NCI-H526 (cell line): ENCODE results near the gene TGFBR2.

Experiments
- DNase-seq, 2 experiments: peaks; one replicate each; lab custom pipeline; 2025; lab: John Stamatoyannopoulos, UW

TGFBR2 gene

GRCh38 chr3:30658328-30659052 lies 52.1 kb downstream of the TGFBR2 start:
- DNase-seq: no peak

- no peak for DNase-seq
These were observed 53.1 kb downstream of the TGFBR2 start for GRCh38 chr3:30659270-30660130.

- no peak for DNase-seq
These were observed 53.7 kb downstream of the TGFBR2 start for GRCh38 chr3:30660136-30660535.

- DNase-seq: no peak
These were observed 54.3 kb downstream of the TGFBR2 start for GRCh38 chr3:30660656-30661055.

- DNase-seq: no peak
These were observed 54.9 kb downstream of the TGFBR2 start for GRCh38 chr3:30661098-30661873.

- no peak for DNase-seq
These were observed 56.4 kb downstream of the TGFBR2 start for GRCh38 chr3:30662836-30663235.

- DNase-seq: no peak
These were observed 57.3 kb downstream of the TGFBR2 start for GRCh38 chr3:30663533-30664241.

GRCh38 chr3:30664459-30664858 lies 58.1 kb downstream of the TGFBR2 start:
- no peak for DNase-seq

GRCh38 chr3:30664884-30665283 lies 58.5 kb downstream of the TGFBR2 start:
- no peak for DNase-seq

GRCh38 chr3:30665539-30665938 lies 59.1 kb downstream of the TGFBR2 start:
- DNase-seq: no peak

- no peak for DNase-seq
These were observed 60.3 kb downstream of the TGFBR2 start for GRCh38 chr3:30666572-30667279.

GRCh38 chr3:30667280-30667651 lies 60.9 kb downstream of the TGFBR2 start:
- no peak for DNase-seq

GRCh38 chr3:30668051-30668609 lies 61.7 kb downstream of the TGFBR2 start:
- no peak for DNase-seq

GRCh38 chr3:30669360-30669934 lies 63.0 kb downstream of the TGFBR2 start:
- DNase-seq: peak; percentile 6 to 37

GRCh38 chr3:30670292-30670691 lies 63.9 kb downstream of the TGFBR2 start:
- no peak for DNase-seq

GRCh38 chr3:30671527-30672286 lies 65.3 kb downstream of the TGFBR2 start:
- DNase-seq: no peak

GRCh38 chr3:30672287-30672735 lies 65.9 kb downstream of the TGFBR2 start:
- DNase-seq: no peak

- no peak for DNase-seq
These were observed 66.6 kb downstream of the TGFBR2 start for GRCh38 chr3:30672959-30673358.

GRCh38 chr3:30673425-30674341 lies 67.3 kb downstream of the TGFBR2 start:
- no peak for DNase-seq
